Middle frontal gyrus (tissue), 1 donor: ENCODE results near the gene LCMT1.

Experiments
- DNase-seq: peaks from one replicate; pipeline ENCODE4 v3.0.0-alpha.2; 2015; ENCODE audit warnings: low spot score; ENCODE audit errors: extremely low spot score

The LCMT1 gene

DNA sequence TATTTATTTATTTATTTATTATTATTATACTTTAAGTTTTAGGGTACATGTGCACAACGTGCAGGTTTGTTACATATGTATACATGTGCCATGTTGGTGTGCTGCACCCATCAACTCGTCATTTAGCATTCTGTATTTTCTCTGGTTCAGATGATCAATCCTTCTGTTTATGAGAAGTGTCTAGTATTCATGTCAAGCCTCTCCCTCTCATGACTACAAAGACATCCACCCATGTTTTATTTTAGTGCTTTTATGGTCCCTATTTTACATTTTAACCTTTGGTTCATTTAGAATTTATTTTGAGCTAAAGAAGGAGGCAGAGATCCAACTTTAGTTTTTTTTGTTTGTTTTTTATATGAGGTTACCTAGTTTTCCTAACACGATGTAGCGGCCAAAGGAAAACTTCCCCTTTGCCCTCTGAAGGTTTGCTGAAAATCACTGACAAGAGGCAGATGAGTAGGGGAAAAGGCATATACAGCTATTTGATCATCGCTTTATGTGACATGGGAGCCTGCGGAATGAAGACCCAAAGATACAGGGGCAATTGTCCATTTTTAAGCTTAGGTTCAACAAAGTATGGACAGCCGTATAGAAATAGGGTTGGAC, 82.8 kb downstream of the LCMT1 start:
- no peak for DNase-seq

DNA sequence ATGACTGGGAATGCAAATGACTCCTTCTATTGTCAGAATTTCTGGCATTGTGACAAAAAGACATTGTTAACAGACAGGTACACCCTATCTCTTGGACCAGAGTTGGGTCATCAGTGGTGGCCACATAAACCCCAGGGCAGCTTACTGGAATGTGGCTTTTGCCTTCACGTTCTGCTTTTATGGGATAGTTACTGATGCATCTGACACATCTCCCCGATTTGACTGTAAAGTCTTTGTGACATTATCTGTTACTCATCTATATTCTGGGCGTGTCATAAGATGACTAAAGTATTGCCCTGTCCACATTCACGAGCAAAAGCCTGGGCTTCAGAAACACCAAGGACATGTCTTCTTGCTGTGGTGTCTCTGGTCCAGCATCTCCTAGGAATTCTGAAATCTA, 86.5 kb downstream of the LCMT1 start:
- DNase-seq: no peak

- DNase-seq: no peak
Measured at GRCh38 chr16:25199457-25199856, 87.9 kb downstream of the LCMT1 start.

- DNase-seq: no peak
Measured at GRCh38 chr16:25210758-25211157, 99.2 kb downstream of the LCMT1 start.

DNA sequence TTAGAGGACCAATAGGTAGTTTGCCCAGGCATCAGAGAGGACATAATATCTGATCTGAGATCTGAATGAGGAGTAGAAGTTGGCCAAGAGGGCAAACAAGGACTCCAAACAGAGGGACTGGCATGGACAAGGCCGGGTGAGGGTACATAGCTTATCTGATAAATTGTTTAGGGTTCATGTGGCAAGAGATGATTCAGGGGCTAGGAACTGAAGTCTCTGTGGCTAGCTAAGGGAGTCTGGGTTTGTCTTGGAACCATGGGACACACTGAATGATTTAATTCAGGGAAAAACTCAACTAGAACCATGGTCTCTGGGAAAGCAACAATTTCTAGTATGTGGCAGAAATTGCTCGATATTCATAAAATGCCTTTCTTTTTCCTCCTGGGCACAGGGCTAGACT, 101.1 kb downstream of the LCMT1 start:
- no peak for DNase-seq

GRCh38 chr16:25213709-25214397, 102.3 kb downstream of the LCMT1 start:
- no peak for DNase-seq

- DNase-seq: no peak
Measured at GRCh38 chr16:25217112-25217511, 105.6 kb downstream of the LCMT1 start.

GRCh38 chr16:25217921-25218320, 106.4 kb downstream of the LCMT1 start:
- DNase-seq: no peak

DNA sequence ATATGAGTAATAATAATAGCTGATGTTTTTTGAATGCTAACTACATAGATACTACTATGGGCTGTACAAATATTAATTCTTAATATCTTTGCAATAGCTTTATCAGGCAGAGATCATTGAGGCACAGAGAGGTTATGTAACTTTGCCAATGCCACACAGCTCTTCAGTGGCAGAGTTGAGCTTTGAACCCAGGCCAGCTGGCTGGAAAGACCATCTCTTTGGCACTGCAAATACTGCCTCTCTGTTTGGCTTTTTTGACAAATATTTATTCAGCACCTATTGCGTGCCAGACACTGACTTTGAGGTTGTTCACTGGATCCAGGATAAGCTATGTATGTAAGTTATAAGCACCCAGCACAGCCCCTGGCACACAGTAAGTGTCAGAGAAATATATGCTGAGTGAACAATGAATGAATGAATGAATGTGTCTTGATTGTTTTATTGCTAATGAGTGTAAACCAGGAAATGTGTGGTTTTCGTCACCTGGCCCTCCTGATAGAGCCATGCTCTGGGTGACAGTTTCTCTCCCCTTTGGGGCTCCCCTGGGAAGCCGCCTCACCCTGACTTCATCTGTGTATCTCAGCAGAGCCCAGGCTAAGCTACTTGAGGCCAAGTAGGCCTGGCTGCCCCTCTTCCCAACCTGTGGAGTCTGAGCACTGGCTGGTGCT, 107.7 kb downstream of the LCMT1 start:
- no peak for DNase-seq

DNA sequence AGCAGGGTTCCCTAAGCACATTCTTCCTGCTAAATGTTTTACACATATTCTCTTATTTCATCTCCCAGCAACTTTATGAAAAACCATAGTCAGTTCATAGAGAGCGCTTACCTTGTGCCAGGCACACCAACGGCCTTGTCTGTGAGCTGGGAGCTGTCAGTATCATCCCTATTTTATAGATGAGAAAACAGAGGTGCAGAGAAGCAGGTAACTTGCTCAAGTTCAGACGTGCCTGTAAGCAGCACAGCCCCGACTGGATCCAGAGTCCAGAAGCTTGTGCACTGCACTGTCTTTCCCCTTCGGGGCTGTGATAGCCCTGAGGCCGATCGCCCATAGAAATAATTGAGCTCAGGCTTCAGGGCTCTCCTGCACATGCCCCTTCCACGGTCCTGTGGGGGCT, 111.4 kb downstream of the LCMT1 start:
- DNase-seq: no peak

DNA sequence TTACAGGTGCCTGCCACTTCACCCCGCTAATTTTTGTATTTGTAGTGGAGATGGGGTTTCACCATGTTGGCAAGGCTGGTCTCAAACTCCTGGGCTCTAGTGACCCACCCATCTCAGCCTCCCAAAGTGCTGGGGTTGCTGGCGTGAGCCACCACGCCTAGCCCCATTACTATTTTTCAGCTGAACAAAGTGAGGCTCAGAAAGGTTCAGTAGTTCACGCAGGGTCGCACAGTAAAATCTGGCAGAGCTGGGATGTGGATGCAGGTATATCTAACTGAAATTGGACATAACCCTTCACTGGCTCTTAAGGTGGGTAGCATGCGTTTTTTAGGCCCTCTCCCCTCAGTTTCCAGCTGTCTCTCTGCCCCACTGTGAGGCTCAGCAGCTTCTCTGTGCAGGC, 112.4 kb downstream of the LCMT1 start:
- DNase-seq: no peak

DNA sequence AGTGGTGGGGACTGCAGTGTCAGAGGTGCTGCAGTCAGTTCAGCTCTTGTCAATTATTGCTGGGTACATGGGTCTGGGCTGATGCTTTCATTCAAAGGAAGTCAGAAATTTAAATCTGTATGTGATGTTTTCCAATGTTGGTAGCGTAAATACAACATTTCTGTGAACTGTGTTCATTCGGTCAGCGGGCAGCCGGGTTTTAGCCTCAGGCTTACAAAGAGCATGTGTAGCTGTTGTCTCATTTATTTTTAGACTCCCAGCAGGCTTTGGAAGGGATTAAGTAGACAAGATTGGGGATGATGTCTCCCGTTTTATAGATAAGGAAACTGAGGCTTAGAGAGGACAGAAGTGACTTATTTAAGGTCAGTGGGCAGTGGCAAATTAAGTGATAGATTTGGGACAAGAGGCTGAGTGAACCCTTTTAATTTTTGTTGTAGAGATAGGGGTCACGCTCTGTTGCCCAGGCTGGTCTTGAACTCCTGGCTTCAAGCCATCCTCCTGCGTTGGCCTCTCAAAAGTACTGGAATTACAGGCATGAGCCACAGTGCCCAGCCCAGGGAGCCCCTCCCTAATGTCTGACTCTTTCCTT, 113.3 kb downstream of the LCMT1 start:
- no peak for DNase-seq
